Measurements from ENCODE around the gene LCE1A. TPM values are rescaled to one million over a fixed set of nuclear protein-coding genes. Genes with fewer than 3 reads are reported as not detected.

Gene LCE1A
- total RNA-seq, 4 donors from 2014 or later = not detected

- ATAC-seq (ENCODE audit: low FRiP score) (no peak), DNase-seq (ENCODE audit: low spot score) (no peak)
- TF ChIP-seq CTCF (IDR thresholded peaks at IDR 0.05) = no peak
Measured at GRCh38 chr1:152806576-152806975, 20.7 kb upstream of the LCE1A start, which contains the start of gene LCE1C. LCE1C (minus strand) TSS chr1:152806651; CDS start chr1:152805478, 1,173 bp downstream.

GRCh38 chr1:152811050-152811449 is 16.2 kb upstream of the LCE1A start:
- DNase-seq (ENCODE audit: low spot score) (no peak), ATAC-seq (ENCODE audit: low FRiP score) (no peak)
- no peak for TF ChIP-seq CTCF (IDR thresholded peaks at IDR 0.05)

- DNase-seq (ENCODE audit: low spot score) = no peak
Measured at GRCh38 chr1:152811671-152812070, 15.6 kb upstream of the LCE1A start, which contains the start of gene LCE1B. LCE1B (plus strand) TSS chr1:152811971; CDS start chr1:152812447, 476 bp downstream.

GRCh38 chr1:152817309-152817708 is 10.0 kb upstream of the LCE1A start:
- ATAC-seq (ENCODE audit: low FRiP score) = no peak
- TF ChIP-seq CTCF (IDR thresholded peaks at IDR 0.05) = no peak
- DNase-seq (ENCODE audit: low spot score) = no peak

More at GRCh38 chr1:152811671-152812070, 15.6 kb upstream of the LCE1A start, which contains the start of gene LCE1B:
- TF ChIP-seq CTCF (IDR thresholded peaks at IDR 0.05) = no peak
- no peak for ATAC-seq (ENCODE audit: low FRiP score)

- no peak for TF ChIP-seq CTCF (IDR thresholded peaks at IDR 0.05)
- DNase-seq (ENCODE audit: low spot score) = no peak
- no peak for ATAC-seq (ENCODE audit: low FRiP score)
Measured at GRCh38 chr1:152823294-152823693, 4.0 kb upstream of the LCE1A start.

- DNase-seq (ENCODE audit: low spot score) = no peak
- no peak for TF ChIP-seq CTCF (IDR thresholded peaks at IDR 0.05)
- ATAC-seq (ENCODE audit: low FRiP score) = no peak
Measured at GRCh38 chr1:152824964-152825363, 2.3 kb upstream of the LCE1A start.

- no peak for ATAC-seq (ENCODE audit: low FRiP score)
- TF ChIP-seq CTCF (IDR thresholded peaks at IDR 0.05) = no peak
- DNase-seq (ENCODE audit: low spot score) = no peak
Measured at GRCh38 chr1:152836870-152837269, 9.6 kb downstream of the LCE1A start.

Measured in omental fat pad (tissue), 4 donors.